Measurements from ENCODE around the gene DIP2A. TPM values are rescaled to one million over a fixed set of nuclear protein-coding genes. Genes with fewer than 3 reads are reported as not detected.

Gene DIP2A
- total and polyA plus RNA-seq, 2 of the 8 experiments (the other 6 are each of a cell fraction or from before 2014, with no cell fraction given), result 16.0 to 27.1 TPM

DNA sequence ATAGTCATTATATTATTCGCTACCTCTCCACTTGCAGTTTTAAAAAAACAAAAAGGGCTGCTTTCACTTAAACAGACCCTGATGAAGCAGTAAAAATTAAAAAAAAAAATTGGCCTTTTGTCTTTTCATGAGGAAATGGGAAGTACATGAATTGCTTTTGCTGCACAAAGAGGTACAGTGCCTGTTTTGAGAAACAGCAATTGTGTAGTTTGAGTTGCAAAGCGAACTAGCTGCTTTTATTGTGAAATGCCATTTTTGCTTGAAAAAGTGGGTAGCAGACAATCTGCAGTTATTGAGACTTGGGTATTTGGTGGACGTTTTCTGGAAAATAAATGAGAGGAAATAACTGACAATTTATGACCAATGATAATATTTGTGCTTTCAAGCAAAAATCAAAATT, 7.0 kb downstream of the DIP2A start:
- peaks cover 0 to 25% of the 10 kb centered on the region in 2 experiments; a peak in 2 of 4 replicates for H3K79me2 ChIP-seq (ENCODE audit: control insufficient read depth in 1 of 2, insufficient read depth in 2 of 2, low read length in 2 of 2)
- TF ChIP-seq GABPA (IDR thresholded peaks at IDR 0.05; ENCODE audit: borderline replicate concordance, insufficient read depth, low read length) (no peak), CHD1 (IDR thresholded peaks at IDR 0.05; ENCODE audit: low read depth, low read length) (no peak), RXRA (IDR thresholded peaks at IDR 0.05; ENCODE audit: insufficient read depth, low read depth, low read length) (no peak), KDM5A (IDR thresholded peaks at IDR 0.05; ENCODE audit: low read length) (no peak), RNF2 (IDR thresholded peaks at IDR 0.05; ENCODE audit: borderline replicate concordance, low read depth, low read length, missing control alignments, poor library complexity, severe bottlenecking) (no peak), RAD21 (IDR thresholded peaks at IDR 0.05 in 1 of 2, conservative IDR thresholded peaks at IDR 0.05 in 1 of 2; ENCODE audit: low read depth in 2 of 2, low read length in 2 of 2) (no peak), CHD2 (IDR thresholded peaks at IDR 0.05; ENCODE audit: low read length) (no peak), SP2 (IDR thresholded peaks at IDR 0.05; ENCODE audit: low read length) (no peak), TAF1 (IDR thresholded peaks at IDR 0.05; ENCODE audit: low read depth, low read length) (no peak), TEAD4 (IDR thresholded peaks at IDR 0.05; ENCODE audit: low read depth, low read length) (no peak), ASH2L (IDR thresholded peaks at IDR 0.05; ENCODE audit: low read length) (no peak)
- TF ChIP-seq, protein P1, sequence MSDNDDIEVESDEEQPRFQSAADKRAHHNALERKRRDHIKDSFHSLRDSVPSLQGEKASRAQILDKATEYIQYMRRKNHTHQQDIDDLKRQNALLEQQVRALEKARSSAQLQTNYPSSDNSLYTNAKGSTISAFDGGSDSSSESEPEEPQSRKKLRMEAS (IDR thresholded peaks at IDR 0.05), result no peak
- TF ChIP-seq, protein P2, sequence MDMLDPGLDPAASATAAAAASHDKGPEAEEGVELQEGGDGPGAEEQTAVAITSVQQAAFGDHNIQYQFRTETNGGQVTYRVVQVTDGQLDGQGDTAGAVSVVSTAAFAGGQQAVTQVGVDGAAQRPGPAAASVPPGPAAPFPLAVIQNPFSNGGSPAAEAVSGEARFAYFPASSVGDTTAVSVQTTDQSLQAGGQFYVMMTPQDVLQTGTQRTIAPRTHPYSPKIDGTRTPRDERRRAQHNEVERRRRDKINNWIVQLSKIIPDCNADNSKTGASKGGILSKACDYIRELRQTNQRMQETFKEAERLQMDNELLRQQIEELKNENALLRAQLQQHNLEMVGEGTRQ (IDR thresholded peaks at IDR 0.05; ENCODE audit: low read length), result no peak

More for the DNA sequence above, 7.0 kb downstream of the DIP2A start:
- Histone ChIP-seq H3K36me3 (ENCODE audit: control insufficient read depth in 2 of 4, insufficient read depth in 4 of 4, low read length in 3 of 4) (peaks cover 0 to 10% (median 0%) of the 10 kb centered on the region in 4 experiments; a peak in 1 of 8 replicates), H3K79me1 (ENCODE audit: low read depth, low read length) (peaks cover 6% of the 10 kb centered on the region; the same call in 1 of the 2 replicates), H3K4me2 (ENCODE audit: insufficient read depth in 1 of 2, low read depth in 2 of 2, low read length in 2 of 2) (no peak overlapping the region), H3K14ac (ENCODE audit: insufficient read length) (no peak overlapping the region), H3K4me3 (ENCODE audit: extremely low read depth in 1 of 4, insufficient read depth in 2 of 4, low read depth in 3 of 4, low read length in 4 of 4) (no peak overlapping the region), H3K23me2 (ENCODE audit: low read depth, low read length) (no peaks in the 10 kb centered on the region), H3K27ac (ENCODE audit: low read depth, low read length) (no peak overlapping the region), H2BK5ac (ENCODE audit: low read depth, low read length) (no peak overlapping the region), H4K8ac (ENCODE audit: extremely low read depth, insufficient read depth, low read length) (no peak overlapping the region), H4K91ac (replicated peaks; ENCODE audit: insufficient read length, low read length) (no peak overlapping the region), H3K9me3 (ENCODE audit: insufficient read depth in 2 of 2, low read depth in 1 of 2, low read length in 1 of 2) (no peaks in the 10 kb centered on the region), H2BK20ac (ENCODE audit: low read length) (no peak overlapping the region), H2BK120ac (replicated peaks; ENCODE audit: low read depth, low read length) (no peak overlapping the region), H4K20me1 (replicated peaks in 1 of 2; ENCODE audit: control insufficient read depth in 1 of 2, insufficient read depth in 2 of 2, low read length in 2 of 2) (peaks cover 0 to 4% of the 10 kb centered on the region in 2 experiments), H3K4me1 (replicated peaks in 1 of 4; ENCODE audit: control insufficient read depth in 3 of 4, insufficient read depth in 4 of 4, low read length in 3 of 4) (no peaks in the 10 kb centered on the region), H3K56ac (replicated peaks; ENCODE audit: insufficient read length, low read depth, low read length) (no peak overlapping the region), H3K18ac (ENCODE audit: extremely low read depth, low read length) (no peak overlapping the region), H2AFZ (ENCODE audit: low read length) (no peak overlapping the region), H2BK12ac (ENCODE audit: low read depth, low read length) (no peak overlapping the region), H3K4ac (replicated peaks; ENCODE audit: insufficient read length, low read depth, low read length) (no peak overlapping the region), H4K5ac (ENCODE audit: insufficient read length, low read depth, low read length) (no peak overlapping the region), H2AK5ac (ENCODE audit: low read depth, low read length) (no peak overlapping the region), H3K27me3 (replicated peaks in 1 of 4; ENCODE audit: control insufficient read depth in 3 of 4, extremely low read depth in 1 of 4, insufficient read depth in 3 of 4, low read length in 3 of 4) (no peaks in the 10 kb centered on the region), H3K9ac (replicated peaks in 1 of 4; ENCODE audit: extremely low read depth in 1 of 4, low read depth in 3 of 4, low read length in 3 of 4) (no peak overlapping the region), H2BK15ac (ENCODE audit: low read length) (no peak overlapping the region), H3K23ac (ENCODE audit: insufficient read length) (no peak overlapping the region)
- WGBS, 2 experiments (ENCODE audit: extremely low coverage in 1 of 2, insufficient coverage in 1 of 2, insufficient read length in 1 of 2, insufficient replicate concordance in 2 of 2, low coverage in 1 of 2, low lambda C conversion rate in 2 of 2, missing lambda C conversion rate in 1 of 2), result 93% methylated on average over 3 of the region's 3 CpGs; no CpG with 5 or more reads in 1 of the 2 experiments
- FAIRE-seq (no peak), DNase-seq (ENCODE audit: low read depth in 1 of 2, low spot score in 2 of 2) (no peak)
- POLR2A ChIA-PET (ENCODE audit: partially characterized antibody), result no interaction called here
- CTCF ChIA-PET (ENCODE audit: partially characterized antibody), result no interaction called here
